ENCODE results near the gene NAXD.
"Not testable (repeated sequence)": the region's sequence is repeated elsewhere in the genome, so short reads cannot be mapped to it uniquely, and the experiment has no call there.

NAXD gene

GRCh38 chr13:110669036-110669435 lies 53.7 kb downstream of the NAXD start:
- no peak for DNase-seq

DNA sequence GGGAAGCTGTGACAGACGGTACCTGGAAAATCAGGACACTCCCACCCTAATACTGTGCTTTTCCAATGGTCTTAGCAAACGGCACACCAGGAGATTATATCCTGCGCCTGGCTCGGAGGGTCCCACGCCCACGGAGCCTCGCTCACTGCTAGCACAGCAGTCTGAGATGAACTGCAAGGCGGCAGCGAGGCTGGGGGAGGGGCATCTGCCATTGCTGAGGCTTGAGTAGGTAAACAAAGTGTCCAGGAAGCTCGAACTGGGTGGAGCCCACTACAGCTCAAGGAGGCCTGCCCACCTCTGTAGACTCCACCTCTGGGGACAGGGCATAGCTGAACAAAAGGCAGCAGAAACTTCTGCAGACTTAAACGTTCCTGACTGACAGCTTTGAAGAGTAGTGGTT lies 54.5 kb downstream of the NAXD start:
- DNase-seq: not testable (repeated sequence)

GRCh38 chr13:110676595-110677587 lies 61.5 kb downstream of the NAXD start:
- no peak for DNase-seq

GRCh38 chr13:110677731-110678545 lies 62.6 kb downstream of the NAXD start:
- DNase-seq: no peak

DNA sequence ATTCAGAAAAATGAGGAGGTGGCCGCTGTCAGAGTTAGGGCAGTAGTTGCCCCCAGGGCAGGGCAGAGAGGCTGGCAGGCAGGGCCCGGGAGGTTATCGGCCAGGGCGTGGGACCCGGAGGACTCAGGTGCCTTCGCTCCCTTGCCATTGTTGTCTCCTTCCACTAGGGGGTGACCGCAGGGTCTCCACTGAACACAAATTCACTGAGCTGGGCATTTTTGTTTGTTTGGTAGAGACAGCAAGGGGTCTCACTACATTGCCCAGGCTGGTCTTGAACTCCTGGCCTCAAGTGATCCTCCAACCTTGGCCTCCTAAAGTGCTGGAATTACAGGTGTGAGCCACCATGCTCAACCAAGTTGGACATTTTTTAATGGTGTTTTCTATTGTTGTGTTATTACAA lies 65.5 kb downstream of the NAXD start:
- no peak for DNase-seq

GRCh38 chr13:110681868-110682550 lies 66.7 kb downstream of the NAXD start:
- DNase-seq: no peak

DNA sequence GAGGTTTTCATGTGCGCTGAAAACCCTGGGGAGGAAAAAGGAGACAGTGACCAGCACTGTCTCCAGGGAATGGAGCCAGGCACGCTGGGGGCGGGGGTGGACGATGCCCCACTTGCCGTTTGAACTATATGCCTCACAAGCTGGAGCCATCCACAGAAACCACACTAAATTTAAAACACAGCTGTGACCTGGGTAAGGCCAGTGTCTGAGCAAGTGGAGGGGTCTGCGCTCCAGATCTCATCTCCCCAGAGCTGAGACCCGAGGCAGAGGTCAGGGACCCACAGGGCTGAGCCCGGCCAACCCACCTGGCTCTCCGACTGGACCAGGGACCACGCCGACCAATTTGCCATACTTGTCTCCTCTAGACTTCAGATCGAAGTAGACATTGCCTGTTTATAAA lies 67.4 kb downstream of the NAXD start:
- DNase-seq: no peak

DNA sequence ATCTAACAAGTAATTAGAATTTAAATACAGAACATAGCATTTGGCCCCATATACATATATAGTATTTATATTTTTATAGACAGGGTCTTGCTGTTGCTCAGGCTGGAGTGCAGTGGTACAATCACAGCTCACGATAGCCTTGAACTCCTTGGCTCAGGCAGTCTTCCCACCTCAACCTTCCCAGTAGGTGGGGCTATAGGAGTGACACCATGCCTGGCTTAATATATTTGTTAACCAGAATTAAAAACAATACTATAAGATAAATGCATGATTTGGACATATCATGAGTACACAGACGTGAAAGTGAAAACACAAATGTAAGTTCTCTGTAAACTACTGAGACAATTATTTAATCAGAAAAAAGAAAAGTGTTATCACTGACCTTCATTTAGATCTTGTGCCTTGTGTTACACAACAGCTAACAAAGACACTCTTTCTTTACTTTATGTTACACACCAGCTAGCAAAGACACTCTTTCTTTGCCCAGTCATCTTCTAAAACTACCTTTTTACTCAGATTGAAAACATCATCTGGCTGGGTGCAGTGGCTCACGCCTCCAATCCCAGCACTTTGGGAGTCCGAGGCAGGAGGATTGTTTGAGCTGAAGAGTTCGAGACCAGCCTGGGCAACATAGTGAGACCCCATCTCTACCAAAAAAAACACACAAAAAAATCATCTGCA lies 68.0 kb downstream of the NAXD start:
- no peak for DNase-seq

- no peak for DNase-seq
Observed at GRCh38 chr13:110683921-110684320, 68.6 kb downstream of the NAXD start.

DNA sequence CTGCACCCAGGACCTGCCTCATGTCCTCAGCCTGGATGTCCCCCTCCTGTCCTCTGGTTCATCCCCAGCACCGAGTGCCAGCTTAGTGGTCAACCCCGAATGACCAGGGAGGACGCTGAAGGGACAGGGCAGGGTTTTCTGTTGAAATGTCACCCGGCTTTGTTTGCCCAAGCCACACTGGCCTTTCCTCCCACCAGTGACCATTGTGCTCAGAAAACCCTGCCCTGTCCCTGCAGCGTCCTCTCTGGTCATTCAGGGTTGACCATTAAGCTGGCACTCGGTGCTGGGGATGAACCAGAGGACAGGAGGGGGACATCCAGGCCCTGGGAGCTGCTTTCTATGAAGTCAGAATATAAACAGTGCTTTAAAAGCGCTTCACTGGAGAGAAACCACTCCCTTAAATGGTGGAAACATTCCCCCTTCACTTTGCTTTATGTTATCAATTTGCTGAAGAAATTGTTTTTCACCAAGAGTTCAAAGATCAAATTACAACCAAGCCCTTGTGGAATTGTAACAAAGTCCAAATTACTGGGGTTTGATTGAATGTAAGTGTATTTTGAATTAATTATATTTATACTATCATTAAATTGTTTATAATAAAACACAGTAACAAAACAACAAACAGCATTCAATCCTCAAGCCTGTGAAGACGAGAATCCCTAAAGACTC lies 69.2 kb downstream of the NAXD start:
- no peak for DNase-seq

DNA sequence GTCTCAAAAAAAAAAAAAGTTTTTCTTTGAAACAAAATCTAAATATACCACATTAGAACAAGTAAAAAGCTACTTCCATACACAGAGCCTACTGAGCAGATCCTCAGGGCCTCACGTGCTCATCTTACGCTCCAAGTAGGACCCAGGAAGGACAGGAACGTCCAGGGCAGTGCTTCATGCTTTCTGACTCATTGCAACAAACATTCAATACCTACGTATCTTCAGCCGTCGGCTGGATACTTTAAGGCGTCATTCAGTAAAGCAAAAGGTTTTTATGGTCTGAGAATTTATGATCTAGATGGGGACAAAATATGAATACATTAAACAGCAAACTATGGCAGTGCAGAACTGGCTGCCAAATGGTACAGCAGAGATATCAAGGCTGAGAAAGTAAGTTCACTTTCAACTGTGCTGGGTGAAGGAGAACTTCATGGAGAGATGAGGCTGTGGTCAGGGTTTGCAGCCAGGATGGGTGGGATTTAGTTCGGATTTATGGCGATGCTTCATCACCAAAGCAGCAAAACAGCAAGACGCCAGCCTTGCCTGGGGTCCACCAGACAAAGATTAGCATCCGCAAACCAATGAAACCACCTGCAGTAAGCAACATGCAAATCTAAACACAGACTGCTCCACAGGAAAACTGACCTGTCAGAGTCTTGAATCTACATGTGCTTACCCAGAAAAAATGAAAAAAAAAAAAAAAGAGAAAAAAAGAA lies 70.1 kb downstream of the NAXD start:
- DNase-seq: no peak

DNA sequence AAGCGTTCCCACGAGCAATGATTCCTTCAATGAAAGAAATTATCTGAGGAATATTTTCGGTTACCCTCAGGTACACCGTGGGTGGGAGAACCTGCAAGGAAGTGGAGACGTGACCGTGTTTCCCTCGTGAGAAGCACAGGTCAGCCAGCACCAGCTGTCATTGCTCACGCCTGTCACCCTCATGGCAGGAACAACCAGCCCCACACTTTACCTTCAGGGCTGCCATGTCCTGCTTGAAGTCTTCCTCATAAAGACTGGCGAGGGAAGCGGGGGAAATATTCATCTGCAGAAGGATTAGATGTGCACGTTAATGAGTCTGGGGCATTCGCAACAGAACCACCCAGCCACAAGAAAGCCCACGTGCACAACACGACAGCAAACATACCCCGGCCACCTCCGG lies 72.4 kb downstream of the NAXD start:
- DNase-seq: no peak

GRCh38 chr13:110689041-110689440 lies 73.7 kb downstream of the NAXD start:
- DNase-seq: no peak

All from activated T-cell treated with anti-CD3 and anti-CD28 coated beads, Interleukin-2, amount 50 U/mL, for 1 hour (primary cell).